COR-L47 (cell line): ENCODE data around the gene PRPF39.
"Not testable (repeated sequence)": the region's sequence is repeated elsewhere in the genome, so short reads cannot be mapped to it uniquely, and the experiment has no call there.

Experiments used
- DNase-seq: peaks from one replicate; lab custom pipeline; 2025; lab: John Stamatoyannopoulos, UW

The PRPF39 gene

GRCh38 chr14:45140661-45141187, 56.8 kb downstream of the PRPF39 start:
- DNase-seq: no peak

GRCh38 chr14:45142083-45142482, 58.2 kb downstream of the PRPF39 start:
- not testable (repeated sequence) for DNase-seq

GRCh38 chr14:45144658-45145057, 60.7 kb downstream of the PRPF39 start:
- no peak for DNase-seq

- no peak for DNase-seq
Observed at GRCh38 chr14:45145214-45145613, 61.3 kb downstream of the PRPF39 start.

- DNase-seq: no peak
Observed at GRCh38 chr14:45149602-45150001, 65.7 kb downstream of the PRPF39 start.

GRCh38 chr14:45150386-45150890, 66.5 kb downstream of the PRPF39 start:
- no peak for DNase-seq

- no peak for DNase-seq
Observed at GRCh38 chr14:45156067-45156466, 72.2 kb downstream of the PRPF39 start.
